SK-N-SH (cell line): Measurements from ENCODE around the gene PPP2R2B.

Experiments used
- EP300 ChIP-seq, 2 experiments: IDR thresholded peaks; 2 replicates each; pipeline versions ENCODE4 v1.4.0 to v1.6.1; 2012; ENCODE audit warnings: borderline replicate concordance in 1 of 2, low read depth in 1 of 2, low read length in 1 of 2
- MXI1 ChIP-seq: IDR thresholded peaks from 2 replicates; pipeline ENCODE4 v1.6.1; 2012; ENCODE audit warnings: mild to moderate bottlenecking, low read depth, low read length, improper control_type of control experiment
- RAD21 ChIP-seq: IDR thresholded peaks from 2 replicates; pipeline ENCODE4 v1.6.1; 2012; ENCODE audit warnings: mild to moderate bottlenecking, low read length
- RFX5 ChIP-seq: IDR thresholded peaks from 2 replicates; pipeline ENCODE4 v1.6.1; 2012; ENCODE audit warnings: mild to moderate bottlenecking, improper control_type of control experiment, low read length
- TEAD4 ChIP-seq: IDR thresholded peaks from 2 replicates; pipeline ENCODE4 v1.4.0; 2012; ENCODE audit warnings: mild to moderate bottlenecking, borderline replicate concordance; ENCODE audit not compliant: insufficient read depth
- TF ChIP-seq, protein P1 (sequence below): fragments of 200-600 bp; sonication (generic); IDR thresholded peaks from 2 replicates; pipeline ENCODE4 v1.6.1; 2017; ENCODE audit warnings: antibody characterized with exemption, mild to moderate bottlenecking, moderate library complexity
- TF ChIP-seq, protein P2 (sequence below): IDR thresholded peaks from 2 replicates; pipeline ENCODE4 v1.6.1; 2012; ENCODE audit warnings: mild to moderate bottlenecking, low read depth, low read length, moderate library complexity
- TF ChIP-seq, protein P3 (sequence below): fragments of 150-350 bp; IDR thresholded peaks from 2 replicates; pipeline ENCODE4 v1.6.1; 2016; ENCODE audit warnings: mild to moderate bottlenecking, low read depth, low read length
- TF ChIP-seq, protein P4 (sequence below): fragments of 150-350 bp; IDR thresholded peaks from 2 replicates; pipeline ENCODE4 v1.6.1; 2017; ENCODE audit warnings: antibody characterized with exemption, low read length, low read depth, borderline replicate concordance
- TF ChIP-seq, protein P5 (sequence below): IDR thresholded peaks from 2 replicates; pipeline ENCODE4 v1.4.0; 2012; ENCODE audit warnings: low read depth

DNA sequence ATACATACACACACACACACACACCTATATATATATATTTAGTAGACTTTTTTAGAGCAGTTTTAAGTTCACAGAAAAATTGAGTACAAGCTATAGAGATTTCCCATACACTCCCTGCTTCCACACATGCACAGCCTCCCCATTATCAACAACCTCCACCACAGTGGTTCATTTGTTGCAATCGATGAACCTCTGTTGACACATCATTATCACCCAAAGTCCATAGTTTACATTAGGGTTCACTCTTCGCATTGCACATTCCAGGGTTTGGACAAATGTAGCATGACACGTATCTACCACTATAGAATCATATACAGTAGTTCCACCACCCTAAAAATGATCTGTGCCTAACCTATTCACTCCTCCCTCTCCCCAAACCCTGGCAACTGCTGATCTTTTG is 111.0 kb downstream of the PPP2R2B start:
- TF ChIP-seq RFX5: no peak
- TF ChIP-seq, protein P1, sequence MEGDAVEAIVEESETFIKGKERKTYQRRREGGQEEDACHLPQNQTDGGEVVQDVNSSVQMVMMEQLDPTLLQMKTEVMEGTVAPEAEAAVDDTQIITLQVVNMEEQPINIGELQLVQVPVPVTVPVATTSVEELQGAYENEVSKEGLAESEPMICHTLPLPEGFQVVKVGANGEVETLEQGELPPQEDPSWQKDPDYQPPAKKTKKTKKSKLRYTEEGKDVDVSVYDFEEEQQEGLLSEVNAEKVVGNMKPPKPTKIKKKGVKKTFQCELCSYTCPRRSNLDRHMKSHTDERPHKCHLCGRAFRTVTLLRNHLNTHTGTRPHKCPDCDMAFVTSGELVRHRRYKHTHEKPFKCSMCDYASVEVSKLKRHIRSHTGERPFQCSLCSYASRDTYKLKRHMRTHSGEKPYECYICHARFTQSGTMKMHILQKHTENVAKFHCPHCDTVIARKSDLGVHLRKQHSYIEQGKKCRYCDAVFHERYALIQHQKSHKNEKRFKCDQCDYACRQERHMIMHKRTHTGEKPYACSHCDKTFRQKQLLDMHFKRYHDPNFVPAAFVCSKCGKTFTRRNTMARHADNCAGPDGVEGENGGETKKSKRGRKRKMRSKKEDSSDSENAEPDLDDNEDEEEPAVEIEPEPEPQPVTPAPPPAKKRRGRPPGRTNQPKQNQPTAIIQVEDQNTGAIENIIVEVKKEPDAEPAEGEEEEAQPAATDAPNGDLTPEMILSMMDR: no peak
- no peak for TF ChIP-seq MXI1
- TF ChIP-seq, protein P2, sequence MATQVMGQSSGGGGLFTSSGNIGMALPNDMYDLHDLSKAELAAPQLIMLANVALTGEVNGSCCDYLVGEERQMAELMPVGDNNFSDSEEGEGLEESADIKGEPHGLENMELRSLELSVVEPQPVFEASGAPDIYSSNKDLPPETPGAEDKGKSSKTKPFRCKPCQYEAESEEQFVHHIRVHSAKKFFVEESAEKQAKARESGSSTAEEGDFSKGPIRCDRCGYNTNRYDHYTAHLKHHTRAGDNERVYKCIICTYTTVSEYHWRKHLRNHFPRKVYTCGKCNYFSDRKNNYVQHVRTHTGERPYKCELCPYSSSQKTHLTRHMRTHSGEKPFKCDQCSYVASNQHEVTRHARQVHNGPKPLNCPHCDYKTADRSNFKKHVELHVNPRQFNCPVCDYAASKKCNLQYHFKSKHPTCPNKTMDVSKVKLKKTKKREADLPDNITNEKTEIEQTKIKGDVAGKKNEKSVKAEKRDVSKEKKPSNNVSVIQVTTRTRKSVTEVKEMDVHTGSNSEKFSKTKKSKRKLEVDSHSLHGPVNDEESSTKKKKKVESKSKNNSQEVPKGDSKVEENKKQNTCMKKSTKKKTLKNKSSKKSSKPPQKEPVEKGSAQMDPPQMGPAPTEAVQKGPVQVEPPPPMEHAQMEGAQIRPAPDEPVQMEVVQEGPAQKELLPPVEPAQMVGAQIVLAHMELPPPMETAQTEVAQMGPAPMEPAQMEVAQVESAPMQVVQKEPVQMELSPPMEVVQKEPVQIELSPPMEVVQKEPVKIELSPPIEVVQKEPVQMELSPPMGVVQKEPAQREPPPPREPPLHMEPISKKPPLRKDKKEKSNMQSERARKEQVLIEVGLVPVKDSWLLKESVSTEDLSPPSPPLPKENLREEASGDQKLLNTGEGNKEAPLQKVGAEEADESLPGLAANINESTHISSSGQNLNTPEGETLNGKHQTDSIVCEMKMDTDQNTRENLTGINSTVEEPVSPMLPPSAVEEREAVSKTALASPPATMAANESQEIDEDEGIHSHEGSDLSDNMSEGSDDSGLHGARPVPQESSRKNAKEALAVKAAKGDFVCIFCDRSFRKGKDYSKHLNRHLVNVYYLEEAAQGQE: no peak
- TF ChIP-seq EP300 (IDR thresholded peaks at IDR 0.05; ENCODE audit: borderline replicate concordance in 1 of 2, low read depth in 1 of 2, low read length in 1 of 2): no peak
- TF ChIP-seq RAD21: no peak
- TF ChIP-seq, protein P3, sequence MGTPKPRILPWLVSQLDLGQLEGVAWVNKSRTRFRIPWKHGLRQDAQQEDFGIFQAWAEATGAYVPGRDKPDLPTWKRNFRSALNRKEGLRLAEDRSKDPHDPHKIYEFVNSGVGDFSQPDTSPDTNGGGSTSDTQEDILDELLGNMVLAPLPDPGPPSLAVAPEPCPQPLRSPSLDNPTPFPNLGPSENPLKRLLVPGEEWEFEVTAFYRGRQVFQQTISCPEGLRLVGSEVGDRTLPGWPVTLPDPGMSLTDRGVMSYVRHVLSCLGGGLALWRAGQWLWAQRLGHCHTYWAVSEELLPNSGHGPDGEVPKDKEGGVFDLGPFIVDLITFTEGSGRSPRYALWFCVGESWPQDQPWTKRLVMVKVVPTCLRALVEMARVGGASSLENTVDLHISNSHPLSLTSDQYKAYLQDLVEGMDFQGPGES: no peak
- TF ChIP-seq TEAD4: no peak
- TF ChIP-seq, protein P4, sequence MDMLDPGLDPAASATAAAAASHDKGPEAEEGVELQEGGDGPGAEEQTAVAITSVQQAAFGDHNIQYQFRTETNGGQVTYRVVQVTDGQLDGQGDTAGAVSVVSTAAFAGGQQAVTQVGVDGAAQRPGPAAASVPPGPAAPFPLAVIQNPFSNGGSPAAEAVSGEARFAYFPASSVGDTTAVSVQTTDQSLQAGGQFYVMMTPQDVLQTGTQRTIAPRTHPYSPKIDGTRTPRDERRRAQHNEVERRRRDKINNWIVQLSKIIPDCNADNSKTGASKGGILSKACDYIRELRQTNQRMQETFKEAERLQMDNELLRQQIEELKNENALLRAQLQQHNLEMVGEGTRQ: no peak
- TF ChIP-seq, protein P5, sequence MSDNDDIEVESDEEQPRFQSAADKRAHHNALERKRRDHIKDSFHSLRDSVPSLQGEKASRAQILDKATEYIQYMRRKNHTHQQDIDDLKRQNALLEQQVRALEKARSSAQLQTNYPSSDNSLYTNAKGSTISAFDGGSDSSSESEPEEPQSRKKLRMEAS: no peak
